HepG2 (cell line): ENCODE data around the gene WNT5B. TPM values are rescaled to one million over a fixed set of nuclear protein-coding genes. Genes with fewer than 3 reads are reported as not detected.

Source experiments
- HMG20A ChIP-seq: IDR thresholded peaks from 2 replicates; pipeline ENCODE4 v1.6.1; 2016; ENCODE audit warnings: borderline replicate concordance
- KLF12 ChIP-seq: sonication (generic); formaldehyde crosslinking; IDR thresholded peaks from 2 replicates; pipeline ENCODE4 v1.4.0; 2020; ENCODE audit warnings: missing genetic modification reagents, borderline replicate concordance
- MED1 ChIP-seq: sonication (generic); formaldehyde crosslinking; IDR thresholded peaks from 2 replicates; pipeline ENCODE4 v1.4.0; 2020; ENCODE audit warnings: missing genetic modification reagents
- MIER3 ChIP-seq: IDR thresholded peaks from 2 replicates; pipeline ENCODE4 v1.6.1; 2016; ENCODE audit warnings: missing compliant biosample characterization, borderline replicate concordance
- NAIF1 ChIP-seq: sonication (generic); formaldehyde crosslinking; IDR thresholded peaks from 2 replicates; pipeline ENCODE4 v1.5.0; 2020; ENCODE audit warnings: mild to moderate bottlenecking, missing genetic modification reagents, borderline replicate concordance
- NFKB2 ChIP-seq: sonication (generic); formaldehyde crosslinking; IDR thresholded peaks from 2 replicates; pipeline ENCODE4 v1.4.0; 2020; ENCODE audit warnings: missing genetic modification reagents, borderline replicate concordance
- NONO ChIP-seq, 2 experiments: fragments of 450-650 bp in 1 of 2; sonication (generic) in 1 of 2; formaldehyde crosslinking in 1 of 2; IDR thresholded peaks in 1 of 2; conservative IDR thresholded peaks in 1 of 2; 2 replicates each; pipeline versions ENCODE4 v1.6.1 to v1.8.0; 2017 to 2022; ENCODE audit warnings: mild to moderate bottlenecking in 1 of 2, missing genetic modification reagents in 1 of 2, moderate library complexity in 1 of 2
- NPAS2 ChIP-seq: sonication (generic); formaldehyde crosslinking; IDR thresholded peaks from 2 replicates; pipeline ENCODE4 v1.8.0; 2022; ENCODE audit warnings: mild to moderate bottlenecking, missing genetic modification reagents, borderline replicate concordance
- PCBP1 ChIP-seq: fragments of 200-400 bp; formaldehyde crosslinking; IDR thresholded peaks from 2 replicates; pipeline ENCODE4 v1.6.1; 2017; ENCODE audit warnings: mild to moderate bottlenecking, low read depth, low read length, borderline replicate concordance
- PHF20 ChIP-seq: sonication (generic); formaldehyde crosslinking; IDR thresholded peaks from 2 replicates; pipeline ENCODE4 v1.5.0; 2020; ENCODE audit warnings: mild to moderate bottlenecking, missing genetic modification reagents
- PRMT3 ChIP-seq: sonication (generic); formaldehyde crosslinking; IDR thresholded peaks from 2 replicates; pipeline ENCODE4 v1.8.1; 2022; ENCODE audit warnings: low read depth, mild to moderate bottlenecking, moderate library complexity, missing genetic modification reagents, borderline replicate concordance
- SNAI1 ChIP-seq: sonication (generic); formaldehyde crosslinking; IDR thresholded peaks from 2 replicates; pipeline ENCODE4 v1.5.0; 2020; ENCODE audit warnings: mild to moderate bottlenecking, missing genetic modification reagents, borderline replicate concordance
- ZNF180 ChIP-seq: sonication (generic); formaldehyde crosslinking; IDR thresholded peaks from 2 replicates; pipeline ENCODE4 v1.4.0; 2020; ENCODE audit warnings: low read depth, missing genetic modification reagents, borderline replicate concordance
- ZNF713 ChIP-seq: sonication (generic); formaldehyde crosslinking; IDR thresholded peaks from 2 replicates; pipeline ENCODE4 v1.4.0; 2020; ENCODE audit warnings: mild to moderate bottlenecking, missing genetic modification reagents
- ZNF768 ChIP-seq: sonication (generic); formaldehyde crosslinking; IDR thresholded peaks from 2 replicates; pipeline ENCODE4 v1.4.0; 2020; ENCODE audit warnings: missing genetic modification reagents
- ZSCAN29 ChIP-seq: sonication (generic); formaldehyde crosslinking; conservative IDR thresholded peaks from 2 replicates; pipeline ENCODE4 v1.4.0; 2020; ENCODE audit warnings: mild to moderate bottlenecking, missing genetic modification reagents
- polyA plus RNA-seq, 8 experiments: library from polyadenylated mRNA; depleted of rRNA in 3 of 8; stranded (reverse) in 7 of 8; unstranded in 1 of 8; fragments of >200 nt; fragmentation: Illumina TruSeq in 4 of 8; extraction: Trizol in 4 of 8; gene quantifications; 2 replicates each; pipeline versions ENCODE4 v1.2.1 to v1.2.3, GENCODE V29; 2011 to 2016; ENCODE audit warnings: low read depth in 4 of 8, missing spikeins in 1 of 8, mixed read lengths in 1 of 8; ENCODE audit not compliant: insufficient read depth in 1 of 8
- total RNA-seq, 5 experiments: library from RNA; depleted of rRNA; stranded (reverse); fragments of >200 nt; fragmentation: Illumina TruSeq; extraction: Trizol; gene quantifications; 2 replicates each; pipeline ENCODE4 v1.2.3, GENCODE V29; 2016; ENCODE audit warnings: low read depth in 1 of 5
- TF ChIP-seq, protein P1 (sequence below): sonication (generic); formaldehyde crosslinking; IDR thresholded peaks from 2 replicates; pipeline ENCODE4 v1.4.0; 2020; ENCODE audit warnings: missing genetic modification reagents, borderline replicate concordance
- TF ChIP-seq, protein P2 (sequence below): sonication (generic); formaldehyde crosslinking; IDR thresholded peaks from 2 replicates; pipeline ENCODE4 v1.8.0; 2022; ENCODE audit warnings: mild to moderate bottlenecking, missing genetic modification reagents; ENCODE audit not compliant: insufficient replicate concordance
- TF ChIP-seq, protein P3 (sequence below): IDR thresholded peaks from 2 replicates; pipeline ENCODE4 v1.6.1; 2018; ENCODE audit warnings: missing genetic modification reagents, mild to moderate bottlenecking, missing compliant biosample characterization
- TF ChIP-seq, protein P4 (sequence below): sonication (generic); formaldehyde crosslinking; IDR thresholded peaks from 2 replicates; pipeline ENCODE4 v1.8.1; 2023; ENCODE audit warnings: mild to moderate bottlenecking, inconsistent platforms, moderate library complexity, missing genetic modification reagents, borderline replicate concordance

WNT5B gene
- total and polyA plus RNA-seq, 2 of the 13 experiments (the other 11 are each of a cell fraction or from before 2014, with no cell fraction given) = 0.04 TPM; not detected in 1

DNA sequence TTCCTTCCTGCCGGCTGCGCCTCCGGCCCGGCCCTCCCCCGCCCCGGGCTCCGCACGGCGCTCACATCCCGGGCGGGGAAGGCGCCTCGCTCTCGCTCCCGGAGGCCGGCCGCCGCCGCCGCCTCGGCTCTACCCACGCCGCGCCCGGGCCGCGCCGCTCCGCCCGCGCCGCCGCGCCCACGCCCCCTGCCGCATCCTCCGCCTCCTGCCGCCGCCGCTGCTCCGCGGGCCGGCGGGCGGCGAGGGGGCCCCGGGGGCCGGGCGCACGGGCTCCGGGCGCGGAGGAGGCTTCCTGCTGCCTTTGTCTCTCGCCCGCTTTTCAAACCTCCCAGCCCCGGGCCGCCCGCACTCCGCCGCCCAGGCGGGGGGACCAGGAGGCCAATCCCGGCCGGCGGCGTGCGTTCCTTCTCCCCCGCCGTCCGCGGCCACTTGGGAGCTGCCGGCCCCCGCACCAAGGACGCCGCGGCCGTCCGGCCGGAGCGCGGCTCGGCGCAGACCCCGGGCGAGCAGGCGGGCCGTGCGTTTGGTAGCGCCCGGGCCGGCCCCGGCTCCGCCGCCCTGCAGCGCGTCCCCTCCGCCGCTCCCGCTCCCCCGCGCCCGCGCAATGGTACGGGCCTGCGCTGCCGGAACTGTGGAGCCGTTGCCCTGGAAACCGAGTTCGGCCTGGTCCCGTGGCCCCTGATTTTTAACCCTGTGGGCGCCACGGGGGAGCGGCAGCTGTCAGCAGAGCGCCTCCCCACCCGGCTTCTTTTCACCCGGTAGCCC is 34.6 kb upstream of the WNT5B start, which contains the start of gene FBXL14 (continued):
- TF ChIP-seq NFKB2 (CRISPR knock-in tag) (peak; percentile 53; the same call in 1 of the 2 replicates), MIER3 (CRISPR knock-in tag) (no peak), SNAI1 (CRISPR knock-in tag) (no peak), HMG20A (no peak), NAIF1 (no peak), PCBP1 (no peak), ZNF768 (CRISPR knock-in tag) (0 out of 2 replicates have a peak, but pooled peaks have one; percentile 19), NONO (IDR thresholded peaks at IDR 0.05) (no peak), NONO (CRISPR knock-in tag; conservative IDR thresholded peaks at IDR 0.05) (no peak), MED1 (CRISPR knock-in tag) (0 out of 2 replicates have a peak, but pooled peaks have one; percentile 13), ZNF180 (CRISPR knock-in tag) (no peak), ZSCAN29 (CRISPR knock-in tag) (no peak), PHF20 (CRISPR knock-in tag) (0 out of 2 replicates have a peak, but pooled peaks have one; percentile 21), KLF12 (CRISPR knock-in tag) (no peak), ZNF713 (CRISPR knock-in tag) (no peak), PRMT3 (CRISPR knock-in tag) (no peak), NPAS2 (CRISPR knock-in tag) (no peak)
- TF ChIP-seq, protein P1, sequence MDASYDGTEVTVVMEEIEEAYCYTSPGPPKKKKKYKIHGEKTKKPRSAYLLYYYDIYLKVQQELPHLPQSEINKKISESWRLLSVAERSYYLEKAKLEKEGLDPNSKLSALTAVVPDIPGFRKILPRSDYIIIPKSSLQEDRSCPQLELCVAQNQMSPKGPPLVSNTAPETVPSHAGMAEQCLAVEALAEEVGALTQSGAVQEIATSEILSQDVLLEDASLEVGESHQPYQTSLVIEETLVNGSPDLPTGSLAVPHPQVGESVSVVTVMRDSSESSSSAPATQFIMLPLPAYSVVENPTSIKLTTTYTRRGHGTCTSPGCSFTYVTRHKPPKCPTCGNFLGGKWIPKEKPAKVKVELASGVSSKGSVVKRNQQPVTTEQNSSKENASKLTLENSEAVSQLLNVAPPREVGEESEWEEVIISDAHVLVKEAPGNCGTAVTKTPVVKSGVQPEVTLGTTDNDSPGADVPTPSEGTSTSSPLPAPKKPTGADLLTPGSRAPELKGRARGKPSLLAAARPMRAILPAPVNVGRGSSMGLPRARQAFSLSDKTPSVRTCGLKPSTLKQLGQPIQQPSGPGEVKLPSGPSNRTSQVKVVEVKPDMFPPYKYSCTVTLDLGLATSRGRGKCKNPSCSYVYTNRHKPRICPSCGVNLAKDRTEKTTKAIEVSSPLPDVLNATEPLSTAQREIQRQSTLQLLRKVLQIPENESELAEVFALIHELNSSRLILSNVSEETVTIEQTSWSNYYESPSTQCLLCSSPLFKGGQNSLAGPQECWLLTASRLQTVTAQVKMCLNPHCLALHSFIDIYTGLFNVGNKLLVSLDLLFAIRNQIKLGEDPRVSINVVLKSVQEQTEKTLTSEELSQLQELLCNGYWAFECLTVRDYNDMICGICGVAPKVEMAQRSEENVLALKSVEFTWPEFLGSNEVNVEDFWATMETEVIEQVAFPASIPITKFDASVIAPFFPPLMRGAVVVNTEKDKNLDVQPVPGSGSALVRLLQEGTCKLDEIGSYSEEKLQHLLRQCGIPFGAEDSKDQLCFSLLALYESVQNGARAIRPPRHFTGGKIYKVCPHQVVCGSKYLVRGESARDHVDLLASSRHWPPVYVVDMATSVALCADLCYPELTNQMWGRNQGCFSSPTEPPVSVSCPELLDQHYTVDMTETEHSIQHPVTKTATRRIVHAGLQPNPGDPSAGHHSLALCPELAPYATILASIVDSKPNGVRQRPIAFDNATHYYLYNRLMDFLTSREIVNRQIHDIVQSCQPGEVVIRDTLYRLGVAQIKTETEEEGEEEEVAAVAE (CRISPR knock-in tag) = no peak
- TF ChIP-seq, protein P2, sequence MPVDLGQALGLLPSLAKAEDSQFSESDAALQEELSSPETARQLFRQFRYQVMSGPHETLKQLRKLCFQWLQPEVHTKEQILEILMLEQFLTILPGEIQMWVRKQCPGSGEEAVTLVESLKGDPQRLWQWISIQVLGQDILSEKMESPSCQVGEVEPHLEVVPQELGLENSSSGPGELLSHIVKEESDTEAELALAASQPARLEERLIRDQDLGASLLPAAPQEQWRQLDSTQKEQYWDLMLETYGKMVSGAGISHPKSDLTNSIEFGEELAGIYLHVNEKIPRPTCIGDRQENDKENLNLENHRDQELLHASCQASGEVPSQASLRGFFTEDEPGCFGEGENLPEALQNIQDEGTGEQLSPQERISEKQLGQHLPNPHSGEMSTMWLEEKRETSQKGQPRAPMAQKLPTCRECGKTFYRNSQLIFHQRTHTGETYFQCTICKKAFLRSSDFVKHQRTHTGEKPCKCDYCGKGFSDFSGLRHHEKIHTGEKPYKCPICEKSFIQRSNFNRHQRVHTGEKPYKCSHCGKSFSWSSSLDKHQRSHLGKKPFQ (CRISPR knock-in tag) = peak; percentile 49
- TF ChIP-seq, protein P3, sequence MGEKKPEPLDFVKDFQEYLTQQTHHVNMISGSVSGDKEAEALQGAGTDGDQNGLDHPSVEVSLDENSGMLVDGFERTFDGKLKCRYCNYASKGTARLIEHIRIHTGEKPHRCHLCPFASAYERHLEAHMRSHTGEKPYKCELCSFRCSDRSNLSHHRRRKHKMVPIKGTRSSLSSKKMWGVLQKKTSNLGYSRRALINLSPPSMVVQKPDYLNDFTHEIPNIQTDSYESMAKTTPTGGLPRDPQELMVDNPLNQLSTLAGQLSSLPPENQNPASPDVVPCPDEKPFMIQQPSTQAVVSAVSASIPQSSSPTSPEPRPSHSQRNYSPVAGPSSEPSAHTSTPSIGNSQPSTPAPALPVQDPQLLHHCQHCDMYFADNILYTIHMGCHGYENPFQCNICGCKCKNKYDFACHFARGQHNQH (CRISPR knock-in tag) = no peak
- TF ChIP-seq, protein P4, sequence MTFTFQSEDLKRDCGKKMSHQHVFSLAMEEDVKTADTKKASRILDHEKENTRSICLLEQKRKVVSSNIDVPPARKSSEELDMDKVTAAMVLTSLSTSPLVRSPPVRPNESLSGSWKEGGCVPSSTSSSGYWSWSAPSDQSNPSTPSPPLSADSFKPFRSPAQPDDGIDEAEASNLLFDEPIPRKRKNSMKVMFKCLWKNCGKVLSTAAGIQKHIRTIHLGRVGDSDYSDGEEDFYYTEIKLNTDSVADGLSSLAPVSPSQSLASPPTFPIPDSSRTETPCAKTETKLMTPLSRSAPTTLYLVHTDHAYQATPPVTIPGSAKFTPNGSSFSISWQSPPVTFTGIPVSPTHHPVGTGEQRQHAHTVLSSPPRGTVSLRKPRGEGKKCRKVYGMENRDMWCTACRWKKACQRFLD (CRISPR knock-in tag) = no peak
